GM04503 (cell line): Measurements from ENCODE around the gene EPN2.
"Not testable (repeated sequence)": the region's sequence is repeated elsewhere in the genome, so short reads cannot be mapped to it uniquely, and the experiment has no call there.

ENCODE experiments used
- DNase-seq: peaks from one replicate; pipeline ENCODE4 v3.0.0-alpha.2; 2012; ENCODE audit warnings: low read depth

The EPN2 gene

DNA sequence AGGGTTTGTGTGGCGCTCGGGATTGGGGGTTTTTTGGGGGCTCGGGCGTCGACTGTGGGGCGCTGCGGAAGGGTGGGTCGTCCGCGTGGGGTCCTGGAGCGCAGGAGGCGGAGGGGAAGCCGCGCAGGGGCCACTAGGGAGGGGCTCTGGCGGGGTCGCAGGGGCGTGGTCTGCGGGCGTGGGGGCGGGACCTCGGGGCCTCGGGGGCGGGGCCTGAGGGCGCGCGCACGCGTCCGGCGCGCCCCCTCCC is at the start of gene EPN2:
EPN2 (plus strand) TSS at position 228 of the 250 bp plus-strand sequence. CDS start 45,754 bp downstream, outside the sequence.
- DNase-seq: not testable (repeated sequence)

- DNase-seq: not testable (repeated sequence)
Measured at GRCh38 chr17:19187883-19188869, 49.0 kb upstream of the EPN2 start.

GRCh38 chr17:19188870-19189708 is 48.1 kb upstream of the EPN2 start:
- not testable (repeated sequence) for DNase-seq

- DNase-seq: not testable (repeated sequence)
Measured at GRCh38 chr17:19189781-19190405, 47.3 kb upstream of the EPN2 start.

DNA sequence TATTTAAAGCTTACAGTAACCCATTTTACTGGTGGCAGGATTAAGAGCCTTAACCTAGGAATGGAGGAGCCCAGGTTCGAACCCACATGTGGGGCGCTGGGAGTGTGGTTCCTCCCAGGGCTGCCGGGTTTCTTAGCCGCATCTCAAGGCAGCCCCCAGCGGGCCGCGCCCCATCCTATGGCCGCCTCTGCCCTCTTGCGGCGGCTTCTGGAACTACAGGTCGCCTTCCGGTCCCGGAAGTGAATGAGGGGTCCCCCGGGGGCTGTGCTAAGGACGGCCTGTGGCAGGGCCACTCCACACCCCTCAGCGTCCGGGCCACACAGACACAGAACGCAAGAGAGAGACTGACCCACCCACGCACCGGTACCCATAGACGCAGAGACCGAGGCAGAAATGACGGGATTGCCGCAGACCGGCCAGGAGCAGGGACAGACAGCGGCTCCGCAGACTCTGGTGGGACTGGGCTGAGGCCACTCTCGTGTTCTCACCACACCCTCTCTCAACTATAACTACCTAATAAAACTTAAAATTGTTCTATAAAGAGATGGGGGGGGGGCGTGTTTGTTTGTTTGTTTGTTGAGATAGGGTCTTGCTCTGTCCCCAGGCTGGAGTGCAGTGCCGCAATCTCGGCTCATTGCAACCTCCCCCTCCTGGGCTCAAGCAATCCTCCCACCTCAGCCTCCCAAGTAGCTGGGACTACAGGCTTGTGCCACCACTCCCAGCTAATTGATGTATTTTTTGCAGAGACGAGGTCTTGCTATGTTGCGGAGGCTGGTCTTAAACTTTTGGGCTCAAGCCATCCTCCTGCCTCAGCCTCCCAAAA is 40.6 kb upstream of the EPN2 start:
- DNase-seq: not testable (repeated sequence)

GRCh38 chr17:19202448-19202847 is 34.7 kb upstream of the EPN2 start:
- not testable (repeated sequence) for DNase-seq

GRCh38 chr17:19203429-19203828 is 33.7 kb upstream of the EPN2 start:
- DNase-seq: not testable (repeated sequence)

- not testable (repeated sequence) for DNase-seq
Measured at GRCh38 chr17:19215074-19215860, 21.9 kb upstream of the EPN2 start.

GRCh38 chr17:19216148-19216926 is 20.8 kb upstream of the EPN2 start:
- not testable (repeated sequence) for DNase-seq

DNA sequence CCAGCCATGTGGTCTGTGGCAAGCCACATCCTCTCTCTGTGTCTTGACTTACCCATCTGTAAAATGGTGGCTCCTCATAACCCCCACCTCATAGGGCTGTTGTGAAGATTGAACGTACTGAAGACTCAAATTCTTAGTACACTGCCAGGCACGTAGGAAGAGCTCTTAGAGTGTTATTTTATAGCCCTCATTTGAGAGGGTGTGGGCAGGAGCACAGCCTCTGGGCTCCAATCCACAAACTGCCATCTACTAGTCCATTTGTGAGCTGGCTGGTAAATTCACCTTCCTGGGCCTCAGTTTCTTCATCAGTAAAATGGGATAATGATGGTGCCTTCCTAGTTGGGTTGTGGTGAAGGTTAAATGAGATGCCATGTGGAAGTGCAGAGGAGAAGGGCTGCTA is 18.3 kb upstream of the EPN2 start:
- not testable (repeated sequence) for DNase-seq

GRCh38 chr17:19219384-19219783 is 17.8 kb upstream of the EPN2 start:
- DNase-seq: not testable (repeated sequence)

- DNase-seq: not testable (repeated sequence)
Measured at GRCh38 chr17:19220195-19220594, 17.0 kb upstream of the EPN2 start.

DNA sequence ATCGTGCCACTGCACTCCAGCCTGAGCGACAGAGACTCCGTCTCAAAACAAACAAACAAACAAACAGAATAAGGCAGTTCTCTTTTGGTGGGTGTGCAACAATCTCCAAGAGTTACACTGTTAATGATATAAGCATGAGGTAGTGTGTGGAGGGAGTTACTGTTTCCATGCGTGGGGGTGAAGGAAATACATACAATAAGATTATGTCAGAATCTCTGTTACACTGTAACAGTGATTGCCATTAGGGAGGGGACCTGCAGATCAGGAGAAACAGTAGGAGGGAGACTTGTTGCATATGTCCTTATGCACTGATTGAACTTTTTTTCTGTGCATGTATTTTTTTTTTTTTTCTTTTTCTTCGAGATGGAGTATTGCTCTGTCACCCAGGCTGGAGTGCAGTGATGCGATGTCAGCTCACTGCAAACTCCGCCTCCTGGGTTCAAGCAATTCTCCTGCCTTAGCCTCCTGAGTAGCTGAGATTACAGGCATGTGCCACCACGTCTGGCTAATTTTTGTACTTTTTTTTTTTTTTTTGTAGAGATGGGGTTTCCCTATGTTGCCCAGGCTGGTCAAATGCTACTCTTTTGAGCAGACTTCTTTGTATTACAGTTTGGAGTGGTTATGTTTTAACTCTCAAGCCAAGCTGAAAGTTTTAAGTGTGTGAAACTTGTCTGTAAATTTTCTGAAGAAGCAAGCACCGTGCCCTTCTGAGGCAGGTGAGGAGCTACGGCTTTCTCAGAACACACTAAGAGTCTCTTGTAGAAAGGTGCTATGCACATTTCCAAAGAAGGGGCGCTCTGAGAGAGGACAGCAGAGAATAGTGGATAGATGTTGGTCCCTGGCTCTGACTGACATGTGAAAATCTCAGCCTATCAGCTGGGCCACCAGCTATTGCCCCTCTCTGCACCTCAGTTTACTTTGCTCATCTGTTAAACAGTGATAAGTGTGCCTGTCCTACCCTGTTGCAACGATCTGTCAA is 10.3 kb upstream of the EPN2 start:
- DNase-seq: not testable (repeated sequence)

DNA sequence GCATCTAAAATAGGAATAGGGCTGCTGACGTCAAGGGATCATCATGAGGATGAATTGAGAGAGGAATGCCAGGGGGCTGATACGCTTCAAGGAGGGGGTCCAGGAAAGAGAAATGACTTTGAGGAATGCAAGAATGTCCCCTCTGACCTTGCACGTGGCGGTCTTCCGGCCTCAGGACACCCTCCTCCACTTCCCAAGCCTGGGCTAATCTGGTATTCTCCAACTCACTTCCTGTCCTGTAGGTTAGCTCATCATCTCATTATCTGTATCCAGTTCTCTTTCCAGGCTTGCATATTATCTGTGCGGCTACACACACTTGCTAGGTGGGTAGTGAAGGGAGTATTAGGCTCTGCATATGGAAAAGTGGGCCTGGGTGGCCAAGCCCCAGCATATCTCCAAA is 2.5 kb upstream of the EPN2 start:
- not testable (repeated sequence) for DNase-seq

DNA sequence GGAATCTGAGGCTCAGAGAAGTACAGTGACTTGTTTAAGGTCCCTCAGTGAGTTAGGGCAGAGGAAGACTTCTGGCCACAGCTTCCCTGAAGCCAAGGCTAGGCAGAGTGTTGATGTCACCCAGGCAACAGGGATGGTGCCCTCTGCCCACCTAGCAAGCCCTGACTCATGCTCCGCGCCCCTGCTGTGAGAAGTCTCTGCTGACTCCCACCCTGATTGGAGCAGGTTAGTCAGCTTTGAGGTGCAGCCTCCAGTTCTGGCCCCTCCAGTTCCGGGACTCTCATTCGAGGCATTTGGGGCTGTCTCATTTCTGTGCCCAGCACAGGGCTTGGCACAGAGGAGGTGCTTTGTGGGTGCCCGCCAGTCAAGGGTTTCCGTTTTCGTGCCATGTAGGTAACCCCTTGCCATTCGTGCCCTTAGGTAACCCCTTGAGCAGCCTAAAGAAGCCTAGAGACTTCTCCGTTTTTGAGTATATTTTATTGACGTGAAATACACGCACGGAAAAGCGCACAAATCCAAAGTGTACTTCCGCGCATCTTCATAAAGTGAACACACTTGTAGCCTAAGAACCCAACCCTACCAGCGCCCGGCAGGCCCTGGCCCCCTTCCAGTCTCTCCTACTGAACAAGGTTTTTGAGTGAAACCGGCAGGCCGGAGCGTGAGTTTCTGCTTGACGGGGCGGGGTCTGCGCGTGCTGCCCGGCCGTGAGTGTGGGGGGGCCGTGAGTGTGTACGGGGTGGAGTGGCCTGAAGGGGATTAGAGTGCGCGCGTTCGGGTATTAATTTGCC is 621 bp upstream of the EPN2 start:
- not testable (repeated sequence) for DNase-seq

DNA sequence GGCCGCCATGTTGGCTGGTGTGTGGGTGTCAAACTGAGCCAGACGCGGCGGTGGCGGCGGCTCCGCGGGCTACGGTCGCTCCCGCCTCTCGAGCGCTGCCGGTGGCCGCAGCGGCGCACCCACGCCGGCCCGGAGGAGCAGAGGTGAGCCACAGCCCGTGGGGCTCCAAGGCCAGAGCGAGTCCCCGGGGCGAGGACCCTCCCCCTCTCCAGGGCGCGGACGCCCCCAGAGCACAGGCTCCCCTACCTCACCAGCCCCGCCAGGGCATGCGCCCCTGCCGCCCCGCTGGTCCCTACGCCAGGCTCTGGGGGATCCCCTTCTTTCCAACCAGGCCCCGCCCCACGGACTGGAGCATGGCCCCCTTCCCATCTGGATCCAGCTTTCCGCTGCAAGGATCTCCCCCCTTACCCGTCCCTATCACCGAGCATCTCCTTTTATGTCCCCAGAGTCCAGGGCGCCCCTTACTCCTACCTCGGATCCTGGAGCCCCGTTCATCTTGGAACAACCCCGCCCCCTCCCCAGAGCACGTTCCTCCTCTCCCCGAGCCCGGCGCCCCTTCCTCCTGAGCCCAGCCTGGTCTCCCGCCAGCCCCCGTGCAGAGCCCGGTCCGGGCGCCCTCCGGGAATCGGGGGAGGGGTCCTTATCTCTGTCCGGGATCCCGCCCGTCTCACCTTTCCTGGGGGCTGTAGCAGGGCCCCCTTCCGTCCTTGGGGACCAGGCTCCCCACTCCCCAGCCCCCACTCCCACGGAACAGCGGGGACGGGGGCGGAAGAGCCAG is 412 bp downstream of the EPN2 start:
- no peak for DNase-seq

DNA sequence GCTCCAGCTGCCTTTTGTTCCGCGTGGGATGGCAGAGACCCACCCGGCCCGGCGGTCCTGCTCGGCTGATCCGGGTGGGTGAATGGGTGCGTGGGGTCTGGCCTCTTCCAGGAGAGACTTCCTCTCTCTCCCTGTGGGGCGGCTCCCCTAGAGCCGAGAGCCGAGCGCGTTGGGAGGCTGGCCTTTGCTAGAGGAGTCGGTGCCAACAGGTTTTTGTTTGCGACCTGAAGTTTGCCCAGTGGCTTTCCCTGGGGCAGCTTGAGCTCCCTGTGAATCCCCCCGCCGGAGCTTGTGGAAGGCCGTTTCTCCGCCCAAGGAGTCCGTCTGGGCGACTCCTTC is 970 bp downstream of the EPN2 start:
- no peak for DNase-seq
